ENCODE results near the gene C17orf75. TPM values are rescaled to one million over a fixed set of nuclear protein-coding genes. Genes with fewer than 3 reads are reported as not detected.
"Not testable (repeated sequence)": the region's sequence is repeated elsewhere in the genome, so short reads cannot be mapped to it uniquely, and the experiment has no call there.

Gene C17orf75
- total and polyA plus RNA-seq, 10 of the 15 experiments (the other 5 are each of a cell fraction or from before 2014, with no cell fraction given) = 21.7 to 53.0 (median 27.3) TPM

DNA sequence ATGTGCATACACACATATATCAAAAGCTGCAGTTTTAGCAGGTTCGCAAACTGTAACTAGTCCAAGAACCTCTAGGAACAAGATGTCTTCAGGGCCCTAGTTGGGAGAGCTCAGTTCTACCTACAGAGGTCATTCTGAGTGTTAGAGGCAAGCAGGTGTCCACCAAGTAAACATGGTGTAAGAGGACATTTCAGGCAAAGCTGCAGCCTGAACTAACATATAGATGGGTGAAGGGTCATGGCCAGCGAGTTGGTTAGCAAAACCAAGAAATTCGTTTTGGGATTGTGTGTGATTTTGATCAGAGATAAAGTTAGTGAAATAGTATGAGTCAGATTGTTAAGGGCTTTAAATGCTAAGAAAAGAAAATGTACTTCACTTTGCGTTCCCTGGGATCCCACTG, 24.6 kb downstream of the C17orf75 start:
- Histone ChIP-seq H2AFZ (ENCODE audit: control insufficient read depth, low read depth, low read length) (no peak overlapping the region), H3K27me3 (replicated peaks in 1 of 2; ENCODE audit: control insufficient read depth in 2 of 2, insufficient read depth in 2 of 2, low read length in 1 of 2) (peaks cover 0 to 4% of the 10 kb centered on the region in 2 experiments; a peak in 3 of 4 replicates), H3K4me1 (ENCODE audit: control insufficient read depth, insufficient read depth, low read length) (no peaks in the 10 kb centered on the region), H3K27ac (ENCODE audit: control insufficient read depth, insufficient read depth) (no peak overlapping the region), H3K36me3 (ENCODE audit: control insufficient read depth in 2 of 2, insufficient read depth in 2 of 2, low read length in 1 of 2) (no peaks in the 10 kb centered on the region), H3K4me3 (no peak overlapping the region), H3K9ac (ENCODE audit: control insufficient read depth, insufficient read depth, low read length) (no peak overlapping the region), H3K4me2 (ENCODE audit: control insufficient read depth, insufficient read depth) (no peak overlapping the region), H3K79me2 (ENCODE audit: control insufficient read depth, insufficient read depth, low read length) (no peaks in the 10 kb centered on the region), H4K20me1 (ENCODE audit: control insufficient read depth, insufficient read depth) (no peaks in the 10 kb centered on the region), H3K9me3 (replicated peaks; ENCODE audit: control insufficient read depth, insufficient read depth, low read length) (no peaks in the 10 kb centered on the region)
- ChIA-PET RAD21 (ENCODE audit: unreplicated experiment) (interaction anchor here (5.8 kb wide), 1 partner anchor 65 kb away, joined by 53 read pairs; no protein-coding TSS in a partner anchor), CTCF (interaction anchor here (2.4 to 7.9 kb wide), 5 partner anchors 14 to 114 kb away, joined by 8 to 132 read pairs (median 18); no protein-coding TSS in a partner anchor), SMC1A (ENCODE audit: uncharacterized antibody, unreplicated experiment) (interaction anchor here (1.0 to 3.6 kb wide), 6 partner anchors 13 to 114 kb away, joined by 3 to 22 read pairs (median 6); no protein-coding TSS in a partner anchor), POLR2A (interaction anchor here (0.5 kb wide), 1 partner anchor 102 kb away, joined by 4 read pairs; no protein-coding TSS in a partner anchor)
- no TSS peak for BruUV-seq (replicated peaks)
- in situ Hi-C loops (cut with MboI) (no loop called here), intact Hi-C loops (cut with micrococcal nuclease; ENCODE audit: unreplicated experiment) (loop anchor here (5.0 kb wide), 1 partner anchor 115 kb away; no protein-coding TSS in a partner anchor)
- TF ChIP-seq NFYA (IDR thresholded peaks at IDR 0.05; ENCODE audit: borderline replicate concordance, low read depth, low read length) (no peak), ATF2 (IDR thresholded peaks at IDR 0.05; ENCODE audit: low read length) (no peak)
- FAIRE-seq (no peak), ATAC-seq (no peak), DNase-seq (ENCODE audit: low read depth, low spot score) (no peak)
- WGBS (ENCODE audit: insufficient coverage, insufficient replicate concordance, low lambda C conversion rate, missing lambda C conversion rate) = 52% methylated on average over 4 of the region's 4 CpGs

DNA sequence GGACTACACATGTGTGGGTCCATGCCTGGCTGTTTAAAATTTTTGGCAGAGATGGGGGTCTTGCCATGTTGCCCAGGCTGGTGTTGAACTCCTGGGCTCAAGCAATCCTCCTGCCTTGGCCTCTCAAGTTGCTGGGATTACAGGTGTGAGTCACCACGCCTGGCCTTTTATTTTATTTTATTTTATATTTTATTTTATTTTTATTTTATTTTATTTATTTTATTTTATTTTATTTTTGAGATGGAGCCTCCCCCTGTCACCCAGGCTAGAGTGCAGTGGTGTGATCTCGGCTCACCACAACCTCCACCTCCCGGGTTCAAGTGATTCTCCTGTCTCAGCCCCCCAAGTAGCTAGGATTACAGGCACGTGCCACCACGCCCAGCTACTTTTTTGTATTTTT, 25.3 kb downstream of the C17orf75 start:
- ATAC-seq; H3K9ac ChIP-seq (ENCODE audit: control insufficient read depth, insufficient read depth, low read length); DNase-seq (ENCODE audit: low read depth, low spot score); H3K79me2 ChIP-seq (ENCODE audit: control insufficient read depth, insufficient read depth, low read length); H3K27me3 ChIP-seq (replicated peaks in 1 of 2; ENCODE audit: control insufficient read depth in 2 of 2, insufficient read depth in 2 of 2, low read length in 1 of 2); FAIRE-seq; H3K4me1 ChIP-seq (ENCODE audit: control insufficient read depth, insufficient read depth, low read length); H3K36me3 ChIP-seq (ENCODE audit: control insufficient read depth in 2 of 2, insufficient read depth in 2 of 2, low read length in 1 of 2); POLR2A ChIA-PET; H3K4me2 ChIP-seq (ENCODE audit: control insufficient read depth, insufficient read depth); in situ Hi-C loops (cut with MboI); H3K27ac ChIP-seq (ENCODE audit: control insufficient read depth, insufficient read depth); BruUV-seq (replicated peaks); H3K4me3 ChIP-seq; H4K20me1 ChIP-seq (ENCODE audit: control insufficient read depth, insufficient read depth); H2AFZ ChIP-seq (ENCODE audit: control insufficient read depth, low read depth, low read length); H3K9me3 ChIP-seq (replicated peaks; ENCODE audit: control insufficient read depth, insufficient read depth, low read length): not testable (repeated sequence)
- RAD21 ChIA-PET (ENCODE audit: unreplicated experiment) = interaction anchor here (5.8 kb wide), 1 partner anchor 65 kb away, joined by 53 read pairs; no protein-coding TSS in a partner anchor
- SMC1A ChIA-PET (ENCODE audit: uncharacterized antibody, unreplicated experiment) = interaction anchor here (0.6 to 1.5 kb wide), 8 partner anchors 14 to 95 kb away, joined by 3 to 4 read pairs (median 3); no protein-coding TSS in a partner anchor
- intact Hi-C loops (cut with micrococcal nuclease; ENCODE audit: unreplicated experiment) = loop anchor here (5.0 kb wide), 1 partner anchor 114 kb away; no protein-coding TSS in a partner anchor
- CTCF ChIA-PET = interaction anchor here (0.7 to 7.9 kb wide), 4 partner anchors 15 to 64 kb away, joined by 3 to 132 read pairs (median 28); no protein-coding TSS in a partner anchor
- WGBS (ENCODE audit: insufficient coverage, insufficient replicate concordance, low lambda C conversion rate, missing lambda C conversion rate) = 50% methylated on average over 5 of the region's 5 CpGs
